Psoas muscle (tissue), 8 donors: ENCODE data around the gene ITGAD. TPM values are rescaled to one million over a fixed set of nuclear protein-coding genes. Genes with fewer than 3 reads are reported as not detected.

Experiments used
- ATAC-seq, 4 donors: fragments of 200-7000 bp; cut with Tn5 transposase; one replicate each; pipeline ENCODE4 v1.9.1; 2020; ENCODE audit warnings: moderate library complexity in 3 of 4, mild to moderate bottlenecking in 2 of 4
- DNase-seq, 2 donors: peaks; one replicate each; pipeline ENCODE4 v3.0.0-alpha.2; 2020
- H3K27ac ChIP-seq: fragments of 200-600 bp; one replicate; pipeline ENCODE4 v1.8.0; 2022
- H3K27me3 ChIP-seq, 3 donors: fragments of 200-600 bp in 1 of 3; one replicate each; pipeline versions ENCODE4 v1.6.1 to v1.8.0; 2013 to 2022; ENCODE audit warnings: low read length in 2 of 3, mild to moderate bottlenecking in 2 of 3, moderate library complexity in 1 of 3; ENCODE audit not compliant: insufficient read depth in 3 of 3
- H3K36me3 ChIP-seq, 2 donors: fragments of 200-600 bp in 1 of 2; one replicate each; pipeline versions ENCODE4 v1.6.1 to v1.8.0; 2013 to 2022; ENCODE audit warnings: low read depth in 1 of 2, mild to moderate bottlenecking in 1 of 2, moderate library complexity in 1 of 2; ENCODE audit not compliant: insufficient read depth in 1 of 2
- H3K4me1 ChIP-seq: fragments of 200-600 bp; one replicate; pipeline ENCODE4 v1.8.0; 2022
- H3K4me3 ChIP-seq: fragments of 200-600 bp; one replicate; pipeline ENCODE4 v1.8.0; 2022; ENCODE audit warnings: mild to moderate bottlenecking
- H3K9me3 ChIP-seq: fragments of 200-600 bp; one replicate; pipeline ENCODE4 v1.8.0; 2022
- WGBS, 3 donors: extraction: QIAGEN DNeasy Blood & Tissue Kit; methylation state at CpG; one replicate each; pipeline versions ENCODE4 v1.1.6 to v1.1.7; 2013; 5-methylcytosine and 5-hydroxymethylcytosine counted together
- intact Hi-C, 2 donors: fragments of 100-400 bp; cut with DNase I; formaldehyde crosslinking; loops; one replicate each; pipeline versions ENCODE4 v1.11.0 to v1.14.2; 2022
- polyA plus RNA-seq, 3 donors: library from polyadenylated mRNA; stranded (reverse); fragments of 200-250 nt; gene quantifications; one replicate each; pipeline ENCODE4 v1.2.3, GENCODE V29; 2013
- total RNA-seq, 4 donors: library from RNA; stranded (reverse); fragmentation: NEBNext Ultra II Directional in 2 of 4; extraction: Animal tissue kit (Norgen Biotek cat#: 25700) in 2 of 4; gene quantifications; one replicate each; pipeline versions ENCODE4 v1.2.1 to v1.2.4, GENCODE V29; 2021 to 2023
- TF ChIP-seq, protein P1 (sequence below): fragments of 200-600 bp; IDR thresholded peaks from one replicate; pipeline ENCODE4 v1.8.0; 2022; ENCODE audit warnings: antibody characterized with exemption
- donor health status: healthy with polysubstance abuse.
- donor health status: DM: no; HTN: no; CAD: no; lungs with moderate emphysema.
- donor health status: Bipolar disorder and iron deficiency.
- donor health status: healthy.
- donor health status: DM: yes; HTN: yes; CAD: no.
- donor health status: DM: no; HTN: no; CAD: no.
- donor health status: DM: no; HTN: no; CAD: no.
- donor health status: DM: yes; HTN: yes; CAD: no.

Gene ITGAD
- total and polyA plus RNA-seq, 7 donors: 0.01 to 0.42 (median 0.06) TPM; not detected in 3

DNA sequence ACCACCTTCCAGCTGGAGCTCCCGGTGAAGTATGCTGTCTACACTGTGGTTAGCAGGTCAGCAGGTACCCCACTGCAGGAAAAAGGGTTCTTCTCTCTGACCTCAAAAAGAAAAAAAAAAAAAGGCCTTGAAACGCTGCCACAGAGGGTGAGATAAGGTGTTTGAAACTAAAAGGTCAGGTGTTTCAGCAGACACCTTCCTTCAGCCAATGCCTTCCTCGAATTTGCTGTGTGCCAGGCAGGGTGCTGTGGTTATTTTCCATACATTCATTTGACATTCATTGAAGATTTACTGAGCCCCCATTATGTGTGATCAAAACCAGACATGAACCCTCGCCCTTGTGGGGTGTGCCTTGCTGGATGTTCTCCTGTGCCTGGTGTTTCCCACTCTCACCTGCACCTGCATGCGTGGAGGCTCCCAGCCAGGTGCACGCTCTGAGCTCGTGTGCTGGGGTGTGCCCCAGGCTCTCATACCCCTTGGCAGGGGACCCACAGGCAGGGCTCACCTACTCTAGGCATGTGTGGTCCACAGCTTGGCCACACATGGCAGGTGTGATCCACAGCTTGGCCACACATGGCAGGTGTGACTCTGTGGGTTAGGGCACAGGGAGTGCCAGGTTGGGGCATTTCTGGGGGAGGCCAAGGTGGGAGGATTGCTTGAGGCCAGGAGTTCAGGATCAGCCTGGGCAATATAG is 15.8 kb upstream of the ITGAD start:
- H3K4me3 ChIP-seq: no peak overlapping the region
- H3K4me1 ChIP-seq: no peaks in the 10 kb centered on the region
- no peaks in the 10 kb centered on the region for H3K36me3 ChIP-seq
- no peaks in the 10 kb centered on the region for H3K27me3 ChIP-seq
- H3K27ac ChIP-seq: no peak overlapping the region
- DNase-seq: peak in 1 of 2 donors; percentile 28
- WGBS, 3 donors: 76 to 78% (median 78%) methylated on average over 6 to 7 of the region's 7 CpGs
- TF ChIP-seq, protein P1, sequence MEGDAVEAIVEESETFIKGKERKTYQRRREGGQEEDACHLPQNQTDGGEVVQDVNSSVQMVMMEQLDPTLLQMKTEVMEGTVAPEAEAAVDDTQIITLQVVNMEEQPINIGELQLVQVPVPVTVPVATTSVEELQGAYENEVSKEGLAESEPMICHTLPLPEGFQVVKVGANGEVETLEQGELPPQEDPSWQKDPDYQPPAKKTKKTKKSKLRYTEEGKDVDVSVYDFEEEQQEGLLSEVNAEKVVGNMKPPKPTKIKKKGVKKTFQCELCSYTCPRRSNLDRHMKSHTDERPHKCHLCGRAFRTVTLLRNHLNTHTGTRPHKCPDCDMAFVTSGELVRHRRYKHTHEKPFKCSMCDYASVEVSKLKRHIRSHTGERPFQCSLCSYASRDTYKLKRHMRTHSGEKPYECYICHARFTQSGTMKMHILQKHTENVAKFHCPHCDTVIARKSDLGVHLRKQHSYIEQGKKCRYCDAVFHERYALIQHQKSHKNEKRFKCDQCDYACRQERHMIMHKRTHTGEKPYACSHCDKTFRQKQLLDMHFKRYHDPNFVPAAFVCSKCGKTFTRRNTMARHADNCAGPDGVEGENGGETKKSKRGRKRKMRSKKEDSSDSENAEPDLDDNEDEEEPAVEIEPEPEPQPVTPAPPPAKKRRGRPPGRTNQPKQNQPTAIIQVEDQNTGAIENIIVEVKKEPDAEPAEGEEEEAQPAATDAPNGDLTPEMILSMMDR: no peak
- H3K9me3 ChIP-seq: peaks cover 13% of the 10 kb centered on the region
- intact Hi-C loops: no loop called here
- ATAC-seq: no peak

- Histone ChIP-seq H3K4me3 (no peak overlapping the region), H3K36me3 (no peaks in the 10 kb centered on the region)
Measured at GRCh38 chr16:31380201-31380600, 12.9 kb upstream of the ITGAD start.

DNA sequence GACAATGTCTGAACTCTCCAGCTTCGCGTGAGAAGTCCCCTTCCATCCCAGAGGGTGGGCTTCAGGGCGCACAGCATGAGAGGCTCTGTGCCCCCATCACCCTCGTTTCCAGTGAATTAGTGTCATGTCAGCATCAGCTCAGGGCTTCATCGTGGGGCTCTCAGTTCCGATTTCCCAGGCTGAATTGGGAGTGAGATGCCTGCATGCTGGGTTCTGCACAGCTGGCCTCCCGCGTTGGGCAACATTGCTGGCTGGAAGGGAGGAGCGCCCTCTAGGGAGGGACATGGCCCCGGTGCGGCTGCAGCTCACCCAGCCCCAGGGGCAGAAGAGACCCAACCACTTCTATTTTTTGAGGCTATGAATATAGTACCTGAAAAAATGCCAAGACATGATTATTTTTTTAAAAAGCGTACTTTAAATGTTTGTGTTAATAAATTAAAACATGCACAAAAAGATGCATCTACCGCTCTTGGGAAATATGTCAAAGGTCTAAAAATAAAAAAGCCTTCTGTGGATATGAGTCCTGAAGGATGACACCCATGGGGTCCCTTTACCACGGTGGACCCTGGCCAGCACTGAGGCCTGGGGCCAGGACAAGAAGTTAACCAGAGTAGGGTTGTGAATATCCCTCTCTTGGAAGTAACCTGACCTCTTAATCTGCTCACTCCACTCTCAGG is 10.5 kb upstream of the ITGAD start:
- H3K4me1 ChIP-seq: no peaks in the 10 kb centered on the region
- H3K27ac ChIP-seq: no peak overlapping the region
- H3K36me3 ChIP-seq: no peaks in the 10 kb centered on the region
- no peaks in the 10 kb centered on the region for H3K9me3 ChIP-seq
- H3K27me3 ChIP-seq: no peaks in the 10 kb centered on the region
- DNase-seq: peak; percentile 67 to 81
- WGBS, 3 donors: 20 to 21% (median 20%) methylated on average over 14 of the region's 14 CpGs
- intact Hi-C loops: no loop called here
- TF ChIP-seq, protein P1: peak; percentile 72
- peak; percentile 86 to 96 (median 90) for ATAC-seq
- no peak overlapping the region for H3K4me3 ChIP-seq

More at GRCh38 chr16:31380201-31380600, 12.9 kb upstream of the ITGAD start:
- intact Hi-C loops: no loop called here
- DNase-seq (peak in 1 of 2 donors; percentile 32), ATAC-seq (no peak)
- TF ChIP-seq, protein P1: no peak
- Histone ChIP-seq H3K4me1 (no peaks in the 10 kb centered on the region), H3K27me3 (no peaks in the 10 kb centered on the region), H3K27ac (no peak overlapping the region), H3K9me3 (peaks cover 8% of the 10 kb centered on the region)
- 75 to 84% (median 76%) methylated on average over 12 of the region's 12 CpGs for WGBS, 3 donors

GRCh38 chr16:31385680-31386079 is 7.5 kb upstream of the ITGAD start:
- H3K36me3 ChIP-seq: no peaks in the 10 kb centered on the region
- no peaks in the 10 kb centered on the region for H3K27me3 ChIP-seq
- DNase-seq (no peak), ATAC-seq (no peak)
- TF ChIP-seq, protein P1: no peak
- no peak overlapping the region for H3K27ac ChIP-seq
- WGBS, 3 donors: 69 to 77% (median 75%) methylated on average over 4 of the region's 4 CpGs
- no peak overlapping the region for H3K4me3 ChIP-seq
- no peaks in the 10 kb centered on the region for H3K9me3 ChIP-seq
- intact Hi-C loops: no loop called here
- no peaks in the 10 kb centered on the region for H3K4me1 ChIP-seq
